Fibroblast of lung (primary cell): ENCODE results near the gene RUNX2. TPM values are rescaled to one million over a fixed set of nuclear protein-coding genes. Genes with fewer than 3 reads are reported as not detected.

ENCODE experiments used
- DNase-seq, 2 donors: peaks; one replicate each; pipeline versions ENCODE4 v3.0.0 to v3.0.0-alpha.2; 2010; ENCODE audit warnings: low read depth in 2 of 2
- H2AFZ ChIP-seq: 2 replicates; pipeline ENCODE4 v1.5.1; 2012; ENCODE audit warnings: low read length, control low read depth, inconsistent platforms
- H3K27ac ChIP-seq: 2 replicates; pipeline ENCODE4 v1.5.1; 2011; ENCODE audit warnings: low read length, control low read depth; ENCODE audit not compliant: insufficient read depth
- H3K27me3 ChIP-seq: 2 replicates; pipeline ENCODE4 v1.5.1; 2011; ENCODE audit warnings: mild to moderate bottlenecking, low read length; ENCODE audit not compliant: control insufficient read depth, insufficient read depth
- H3K36me3 ChIP-seq: 2 replicates; pipeline ENCODE4 v1.5.1; 2011; ENCODE audit warnings: low read length; ENCODE audit not compliant: control insufficient read depth, insufficient read depth
- H3K4me1 ChIP-seq: 2 replicates; pipeline ENCODE4 v1.5.1; 2011; ENCODE audit warnings: low read length; ENCODE audit not compliant: control insufficient read depth, insufficient read depth; ENCODE audit errors: extremely low read depth
- H3K4me2 ChIP-seq: 2 replicates; pipeline ENCODE4 v1.5.1; 2011; ENCODE audit warnings: low read length, control low read depth; ENCODE audit not compliant: insufficient read depth; ENCODE audit errors: extremely low read depth
- H3K4me3 ChIP-seq, 4 experiments: fragments of 200-600 bp in 1 of 4; sonication (generic) in 1 of 4; replicated peaks in 1 of 4; 2 replicates each; pipeline ENCODE4 v1.5.1; 2011 to 2016; ENCODE audit warnings: low read length in 4 of 4, low read depth in 3 of 4, mild to moderate bottlenecking in 3 of 4, control low read depth in 2 of 4, inconsistent platforms in 1 of 4, mixed read lengths in 1 of 4; ENCODE audit not compliant: insufficient read depth in 1 of 4; ENCODE audit errors: control extremely low read depth in 1 of 4
- H3K79me2 ChIP-seq: 2 replicates; pipeline ENCODE4 v1.5.1; 2012; ENCODE audit warnings: mild to moderate bottlenecking, low read length, inconsistent platforms; ENCODE audit not compliant: control insufficient read depth, insufficient read depth
- H3K9ac ChIP-seq: 2 replicates; pipeline ENCODE4 v1.5.1; 2011; ENCODE audit warnings: mild to moderate bottlenecking, low read length, control low read depth; ENCODE audit not compliant: insufficient read depth
- H3K9me3 ChIP-seq: 2 replicates; pipeline ENCODE4 v1.5.1; 2012; ENCODE audit warnings: low read depth, low read length; ENCODE audit not compliant: control insufficient read depth, insufficient read depth
- H4K20me1 ChIP-seq: 2 replicates; pipeline ENCODE4 v1.5.1; 2011; ENCODE audit warnings: low read length; ENCODE audit not compliant: control insufficient read depth, insufficient read depth; ENCODE audit errors: extremely low read depth
- CTCF ChIP-seq, 2 donors: IDR thresholded peaks in 1 of 2; conservative IDR thresholded peaks in 1 of 2; 1 replicate in 1 of 2; 2 replicates in 1 of 2; pipeline ENCODE4 v1.5.1; 2011 to 2012; ENCODE audit warnings: low read length in 2 of 2, control low read depth in 1 of 2, inconsistent platforms in 1 of 2, low read depth in 1 of 2, mild to moderate bottlenecking in 1 of 2
- EZH2 ChIP-seq: IDR thresholded peaks from 2 replicates; pipeline ENCODE4 v1.5.1; 2012; ENCODE audit warnings: low read length, control low read depth, mild to moderate bottlenecking; ENCODE audit errors: missing control alignments
- polyA plus RNA-seq, 2 donors: library from polyadenylated mRNA; depleted of rRNA in 1 of 2; stranded (reverse) in 1 of 2; unstranded in 1 of 2; fragments of >200 nt; gene quantifications; 2 replicates each; pipeline ENCODE4 v1.2.1, GENCODE V29; 2011 to 2012; ENCODE audit warnings: missing spikeins in 1 of 2
- total RNA-seq: library from RNA; depleted of rRNA; stranded (reverse); fragments of >200 nt; gene quantifications from 2 replicates; pipeline ENCODE4 v1.2.1, GENCODE V29; 2014

The RUNX2 gene
- total and polyA plus RNA-seq, 2 donors (not counting 1 experiment from before 2014, with no cell fraction given) = 2.5 to 4.5 TPM

GRCh38 chr6:45631396-45631795 lies 303.3 kb downstream of the RUNX2 start:
- TF ChIP-seq EZH2 (no peak), CTCF (conservative IDR thresholded peaks at IDR 0.05 in 1 of 2, IDR thresholded peaks at IDR 0.05 in 1 of 2; ENCODE audit: low read depth in 1 of 2, low read length in 2 of 2) (no peak)
- Histone ChIP-seq H4K20me1 (no peaks in the 10 kb centered on the region), H3K9me3 (no peaks in the 10 kb centered on the region), H3K27me3 (no peaks in the 10 kb centered on the region), H3K9ac (no peak overlapping the region), H3K79me2 (no peaks in the 10 kb centered on the region), H2AFZ (no peak overlapping the region), H3K4me1 (peaks cover 8% of the 10 kb centered on the region), H3K4me3 (no peak overlapping the region), H3K27ac (no peak overlapping the region), H3K4me2 (no peak overlapping the region), H3K36me3 (no peaks in the 10 kb centered on the region)
- DNase-seq = no peak

GRCh38 chr6:45633272-45633908 lies 305.3 kb downstream of the RUNX2 start:
- no peaks in the 10 kb centered on the region for H3K27me3 ChIP-seq
- H3K9me3 ChIP-seq = no peaks in the 10 kb centered on the region
- no peak for DNase-seq
- peaks cover 5% of the 10 kb centered on the region for H3K4me1 ChIP-seq
- H3K4me2 ChIP-seq = no peak overlapping the region
- H3K9ac ChIP-seq = no peak overlapping the region
- H3K36me3 ChIP-seq = no peaks in the 10 kb centered on the region
- TF ChIP-seq EZH2 = no peak
- no peaks in the 10 kb centered on the region for H4K20me1 ChIP-seq
- H2AFZ ChIP-seq = no peak overlapping the region
- H3K79me2 ChIP-seq = no peaks in the 10 kb centered on the region
- H3K4me3 ChIP-seq = no peak overlapping the region
- H3K27ac ChIP-seq = no peak overlapping the region

- no peaks in the 10 kb centered on the region for H3K9me3 ChIP-seq
- H4K20me1 ChIP-seq = no peaks in the 10 kb centered on the region
- no peak for TF ChIP-seq EZH2
- TF ChIP-seq CTCF (conservative IDR thresholded peaks at IDR 0.05 in 1 of 2, IDR thresholded peaks at IDR 0.05 in 1 of 2; ENCODE audit: low read depth in 1 of 2, low read length in 2 of 2) = no peak
- no peak overlapping the region for H3K4me2 ChIP-seq
- DNase-seq = no peak
- H3K9ac ChIP-seq = no peak overlapping the region
- no peaks in the 10 kb centered on the region for H3K36me3 ChIP-seq
- H3K4me3 ChIP-seq = no peak overlapping the region
- no peak overlapping the region for H2AFZ ChIP-seq
- peaks cover 5% of the 10 kb centered on the region for H3K4me1 ChIP-seq
- H3K27ac ChIP-seq = no peak overlapping the region
- H3K79me2 ChIP-seq = no peaks in the 10 kb centered on the region
- H3K27me3 ChIP-seq = no peaks in the 10 kb centered on the region
These were observed 306.1 kb downstream of the RUNX2 start for GRCh38 chr6:45634231-45634630.
